Chondrocyte (in vitro differentiated cells): ENCODE data around the gene MFSD1. TPM values are rescaled to one million over a fixed set of nuclear protein-coding genes. Genes with fewer than 3 reads are reported as not detected.

ENCODE experiments used
- DNase-seq: peaks from one replicate; pipeline ENCODE4 v3.0.0; 2021; ENCODE audit warnings: mixed read lengths, low spot score
- H3K27ac Mint-ChIP-seq: one replicate; pipeline ENCODE4 v1.8.0; 2021; ENCODE audit warnings: mild to moderate bottlenecking, moderate library complexity, mixed read lengths; ENCODE audit not compliant: unreplicated experiment
- H3K27me3 Mint-ChIP-seq: 2 replicates; pipeline ENCODE4 v1.8.0; 2021; ENCODE audit warnings: low read depth, mixed read lengths
- H3K36me3 Mint-ChIP-seq: 2 replicates; pipeline ENCODE4 v1.8.0; 2021; ENCODE audit warnings: low read depth, mixed read lengths
- H3K4me1 Mint-ChIP-seq: 2 replicates; pipeline ENCODE4 v1.8.0; 2021; ENCODE audit warnings: low read depth, mild to moderate bottlenecking, mixed read lengths
- H3K4me3 Mint-ChIP-seq: one replicate; pipeline ENCODE4 v1.8.0; 2021; ENCODE audit warnings: mild to moderate bottlenecking, moderate library complexity, mixed read lengths; ENCODE audit not compliant: unreplicated experiment
- H3K9me3 Mint-ChIP-seq: 2 replicates; pipeline ENCODE4 v1.8.0; 2021; ENCODE audit warnings: low read depth, mixed read lengths
- CTCF ChIP-seq: fragments of 200-600 bp; sonication (generic); IDR thresholded peaks from 2 replicates; pipeline ENCODE4 v1.5.0; 2021; ENCODE audit warnings: antibody characterized with exemption, mild to moderate bottlenecking, moderate library complexity
- total RNA-seq: library from RNA; stranded (reverse); gene quantifications from 3 replicates; pipeline ENCODE4 v1.2.1, GENCODE V29; 2021

The MFSD1 gene
- total RNA-seq, 1 donor from 2014 or later, result 52.8 TPM

- H3K27me3 Mint-ChIP-seq, result no peaks in the 10 kb centered on the region
- H3K27ac Mint-ChIP-seq, result no peak overlapping the region
- TF ChIP-seq CTCF, result no peak
- H3K36me3 Mint-ChIP-seq, result peaks cover 24% of the 10 kb centered on the region
- no peak overlapping the region for H3K4me3 Mint-ChIP-seq
- no peaks in the 10 kb centered on the region for H3K4me1 Mint-ChIP-seq
- H3K9me3 Mint-ChIP-seq, result no peaks in the 10 kb centered on the region
- DNase-seq, result no peak
These were observed 28.5 kb downstream of the MFSD1 start for GRCh38 chr3:158830391-158830790.

- TF ChIP-seq CTCF, result no peak
- no peaks in the 10 kb centered on the region for H3K27me3 Mint-ChIP-seq
These were observed 30.0 kb downstream of the MFSD1 start for GRCh38 chr3:158831861-158832260.

GRCh38 chr3:158835631-158836030 lies 33.8 kb downstream of the MFSD1 start:
- H3K4me3 Mint-ChIP-seq, result no peak overlapping the region
- no peaks in the 10 kb centered on the region for H3K4me1 Mint-ChIP-seq
- peaks cover 11% of the 10 kb centered on the region for H3K36me3 Mint-ChIP-seq
- DNase-seq, result no peak
- no peaks in the 10 kb centered on the region for H3K9me3 Mint-ChIP-seq
- TF ChIP-seq CTCF, result no peak
- no peak overlapping the region for H3K27ac Mint-ChIP-seq
- H3K27me3 Mint-ChIP-seq, result no peaks in the 10 kb centered on the region

More at GRCh38 chr3:158831861-158832260, 30.0 kb downstream of the MFSD1 start:
- H3K4me1 Mint-ChIP-seq, result no peaks in the 10 kb centered on the region
- peaks cover 23% of the 10 kb centered on the region for H3K36me3 Mint-ChIP-seq
- H3K9me3 Mint-ChIP-seq, result no peaks in the 10 kb centered on the region
- DNase-seq, result no peak
- H3K27ac Mint-ChIP-seq, result no peak overlapping the region
- no peak overlapping the region for H3K4me3 Mint-ChIP-seq

- Mint-ChIP-seq H3K9me3 (no peaks in the 10 kb centered on the region), H3K4me3 (no peak overlapping the region), H3K4me1 (no peaks in the 10 kb centered on the region), H3K27me3 (no peaks in the 10 kb centered on the region), H3K27ac (no peak overlapping the region), H3K36me3 (peaks cover 9% of the 10 kb centered on the region)
- DNase-seq, result no peak
- TF ChIP-seq CTCF, result no peak
These were observed 34.5 kb downstream of the MFSD1 start for GRCh38 chr3:158836312-158836711.

- H3K27ac Mint-ChIP-seq, result no peak overlapping the region
- no peak for TF ChIP-seq CTCF
- no peak overlapping the region for H3K4me3 Mint-ChIP-seq
- H3K27me3 Mint-ChIP-seq, result no peaks in the 10 kb centered on the region
- no peaks in the 10 kb centered on the region for H3K4me1 Mint-ChIP-seq
- no peaks in the 10 kb centered on the region for H3K9me3 Mint-ChIP-seq
- DNase-seq, result no peak
- peaks cover 4% of the 10 kb centered on the region for H3K36me3 Mint-ChIP-seq
These were observed 35.4 kb downstream of the MFSD1 start for GRCh38 chr3:158837240-158837639.
